Measurements from ENCODE around the gene GATA5. TPM values are rescaled to one million over a fixed set of nuclear protein-coding genes. Genes with fewer than 3 reads are reported as not detected.

The GATA5 gene
- total and polyA plus RNA-seq, 2 donors from 2014 or later, result 1.0 to 6.9 TPM

- DNase-seq, result no peak
- Histone ChIP-seq H3K27me3 (ENCODE audit: control insufficient read depth, insufficient read depth, low read length) (no peaks in the 10 kb centered on the region), H3K9me3 (ENCODE audit: control insufficient read depth in 2 of 3, insufficient read depth in 1 of 3, low read length in 3 of 3) (no peaks in the 10 kb centered on the region), H3K4me3 (ENCODE audit: low read length in 3 of 3) (no peak overlapping the region), H3K4me1 (ENCODE audit: control insufficient read depth in 2 of 3, insufficient read depth in 2 of 3, low read depth in 1 of 3, low read length in 3 of 3) (peaks cover 0 to 4% (median 0%) of the 10 kb centered on the region in 3 donors), H3K36me3 (ENCODE audit: control insufficient read depth in 2 of 3, insufficient read depth in 3 of 3, low read length in 3 of 3) (no peaks in the 10 kb centered on the region), H3K9ac (ENCODE audit: low read length in 3 of 3) (no peak overlapping the region), H3K27ac (ENCODE audit: low read depth in 2 of 2, low read length in 2 of 2) (no peak overlapping the region)
- FAIRE-seq, result no peak
- intact Hi-C loops (cut with DNase I), result no loop called here
- TF ChIP-seq CTCF (IDR thresholded peaks at IDR 0.05; ENCODE audit: borderline replicate concordance, extremely low read depth, insufficient read depth), result no peak
Measured at GRCh38 chr20:62504323-62504722, 28.5 kb upstream of the GATA5 start.

GRCh38 chr20:62503401-62504178 lies 27.8 kb upstream of the GATA5 start:
- Histone ChIP-seq H3K36me3 (ENCODE audit: control insufficient read depth in 2 of 3, insufficient read depth in 3 of 3, low read length in 3 of 3) (no peaks in the 10 kb centered on the region), H3K4me1 (ENCODE audit: control insufficient read depth in 2 of 3, insufficient read depth in 2 of 3, low read depth in 1 of 3, low read length in 3 of 3) (peaks cover 0 to 4% (median 0%) of the 10 kb centered on the region in 3 donors), H3K27ac (ENCODE audit: low read depth in 2 of 2, low read length in 2 of 2) (no peak overlapping the region), H3K27me3 (ENCODE audit: control insufficient read depth, insufficient read depth, low read length) (no peaks in the 10 kb centered on the region), H3K9me3 (ENCODE audit: control insufficient read depth in 2 of 3, insufficient read depth in 1 of 3, low read length in 3 of 3) (no peaks in the 10 kb centered on the region), H3K4me3 (ENCODE audit: low read length in 3 of 3) (no peak overlapping the region), H3K9ac (ENCODE audit: low read length in 3 of 3) (no peak overlapping the region)
- no peak for TF ChIP-seq CTCF (IDR thresholded peaks at IDR 0.05; ENCODE audit: borderline replicate concordance, extremely low read depth, insufficient read depth)
- FAIRE-seq (no peak), DNase-seq (peak in 1 of 5 donors; percentile 23)
- intact Hi-C loops (cut with DNase I), result no loop called here

- peaks cover 0 to 4% (median 0%) of the 10 kb centered on the region in 3 donors for H3K4me1 ChIP-seq (ENCODE audit: control insufficient read depth in 2 of 3, insufficient read depth in 2 of 3, low read depth in 1 of 3, low read length in 3 of 3)
- H3K4me3 ChIP-seq (ENCODE audit: low read length in 3 of 3), result no peak overlapping the region
- TF ChIP-seq CTCF (IDR thresholded peaks at IDR 0.05; ENCODE audit: borderline replicate concordance, extremely low read depth, insufficient read depth), result no peak
- no peak for DNase-seq
- no peak for FAIRE-seq
- intact Hi-C loops (cut with DNase I), result no loop called here
- no peaks in the 10 kb centered on the region for H3K36me3 ChIP-seq (ENCODE audit: control insufficient read depth in 2 of 3, insufficient read depth in 3 of 3, low read length in 3 of 3)
- no peaks in the 10 kb centered on the region for H3K27me3 ChIP-seq (ENCODE audit: control insufficient read depth, insufficient read depth, low read length)
- no peak overlapping the region for H3K9ac ChIP-seq (ENCODE audit: low read length in 3 of 3)
- no peak overlapping the region for H3K27ac ChIP-seq (ENCODE audit: low read depth in 2 of 2, low read length in 2 of 2)
- H3K9me3 ChIP-seq (ENCODE audit: control insufficient read depth in 2 of 3, insufficient read depth in 1 of 3, low read length in 3 of 3), result no peaks in the 10 kb centered on the region
Measured at GRCh38 chr20:62502496-62503095, 26.8 kb upstream of the GATA5 start.

Measured in kidney (tissue), 14 donors.